HepG2 (cell line): ENCODE data around the gene FBXO24. TPM values are rescaled to one million over a fixed set of nuclear protein-coding genes. Genes with fewer than 3 reads are reported as not detected.

Source experiments
- FOXC1 ChIP-seq: sonication (generic); formaldehyde crosslinking; IDR thresholded peaks from 2 replicates; pipeline ENCODE4 v1.8.0; 2022; ENCODE audit warnings: mild to moderate bottlenecking, missing genetic modification reagents, borderline replicate concordance
- GABPA ChIP-seq, 2 experiments: IDR thresholded peaks; 2 replicates each; pipeline ENCODE4 v1.6.1; 2011 to 2016; ENCODE audit warnings: low read depth in 2 of 2, low read length in 1 of 2, missing biosample characterization in 1 of 2, missing genetic modification characterization in 1 of 2
- HHEX ChIP-seq: IDR thresholded peaks from 2 replicates; pipeline ENCODE4 v1.6.1; 2016; ENCODE audit warnings: control low read depth
- HNF1A ChIP-seq, 2 experiments: sonication (generic) in 1 of 2; formaldehyde crosslinking in 1 of 2; IDR thresholded peaks; 2 replicates each; pipeline versions ENCODE4 v1.4.0 to v1.6.1; 2016 to 2020; ENCODE audit warnings: borderline replicate concordance in 1 of 2, low read depth in 1 of 2, mild to moderate bottlenecking in 1 of 2, missing genetic modification reagents in 1 of 2
- HNRNPH1 ChIP-seq: fragments of 200-400 bp; formaldehyde crosslinking; optimal IDR thresholded peaks from 2 replicates; pipeline ENCODE3; 2017; ENCODE audit warnings: mild to moderate bottlenecking, low read depth, low read length
- IRF1 ChIP-seq: sonication (generic); formaldehyde crosslinking; IDR thresholded peaks from 2 replicates; pipeline ENCODE4 v1.4.0; 2020; ENCODE audit warnings: low read depth, mild to moderate bottlenecking, missing genetic modification reagents
- IRF9 ChIP-seq: sonication (generic); formaldehyde crosslinking; IDR thresholded peaks from 2 replicates; pipeline ENCODE4 v1.8.0; 2022; ENCODE audit warnings: missing genetic modification reagents, mild to moderate bottlenecking, borderline replicate concordance
- NR3C1 ChIP-seq: sonication (generic); formaldehyde crosslinking; IDR thresholded peaks from 2 replicates; pipeline ENCODE4 v1.4.0; 2020; ENCODE audit warnings: missing genetic modification reagents
- PRDM15 ChIP-seq: sonication (generic); formaldehyde crosslinking; IDR thresholded peaks from 2 replicates; pipeline ENCODE4 v1.4.0; 2020; ENCODE audit warnings: missing genetic modification reagents
- RBAK ChIP-seq: sonication (generic); formaldehyde crosslinking; IDR thresholded peaks from 2 replicates; pipeline ENCODE4 v1.5.1; 2020; ENCODE audit warnings: mild to moderate bottlenecking, missing genetic modification reagents
- SP4 ChIP-seq: sonication (generic); formaldehyde crosslinking; IDR thresholded peaks from 2 replicates; pipeline ENCODE4 v1.8.1; 2023; ENCODE audit warnings: mild to moderate bottlenecking, missing genetic modification reagents
- ZFP36 ChIP-seq: fragments of 150-350 bp; IDR thresholded peaks from 2 replicates; pipeline ENCODE4 v1.6.1; 2018; ENCODE audit warnings: borderline replicate concordance, low read length, low read depth; ENCODE audit not compliant: partially characterized antibody
- ZNF207 ChIP-seq: fragments of 450-650 bp; IDR thresholded peaks from 2 replicates; pipeline ENCODE4 v1.6.1; 2016; ENCODE audit warnings: antibody characterized with exemption, borderline replicate concordance
- ZNF264 ChIP-seq: sonication (generic); formaldehyde crosslinking; IDR thresholded peaks from 2 replicates; pipeline ENCODE4 v1.4.0; 2020; ENCODE audit warnings: missing genetic modification reagents
- ZNF530 ChIP-seq: sonication (generic); formaldehyde crosslinking; IDR thresholded peaks from 2 replicates; pipeline ENCODE4 v1.5.0; 2020; ENCODE audit warnings: low read depth, mild to moderate bottlenecking, missing genetic modification reagents
- ZNF597 ChIP-seq: sonication (generic); formaldehyde crosslinking; IDR thresholded peaks from 2 replicates; pipeline ENCODE4 v1.5.0; 2020; ENCODE audit warnings: missing genetic modification reagents
- ZNF652 ChIP-seq: IDR thresholded peaks from 2 replicates; pipeline ENCODE4 v1.6.1; 2016; ENCODE audit warnings: low read depth, borderline replicate concordance
- polyA plus RNA-seq, 8 experiments: library from polyadenylated mRNA; depleted of rRNA in 3 of 8; stranded (reverse) in 7 of 8; unstranded in 1 of 8; fragments of >200 nt; fragmentation: Illumina TruSeq in 4 of 8; extraction: Trizol in 4 of 8; gene quantifications; 2 replicates each; pipeline versions ENCODE4 v1.2.1 to v1.2.3, GENCODE V29; 2011 to 2016; ENCODE audit warnings: low read depth in 4 of 8, missing spikeins in 1 of 8, mixed read lengths in 1 of 8; ENCODE audit not compliant: insufficient read depth in 1 of 8
- total RNA-seq, 5 experiments: library from RNA; depleted of rRNA; stranded (reverse); fragments of >200 nt; fragmentation: Illumina TruSeq; extraction: Trizol; gene quantifications; 2 replicates each; pipeline ENCODE4 v1.2.3, GENCODE V29; 2016; ENCODE audit warnings: low read depth in 1 of 5

Gene FBXO24
- total and polyA plus RNA-seq, 2 of the 13 experiments (the other 11 are each of a cell fraction or from before 2014, with no cell fraction given): 0.20 to 0.55 TPM

GRCh38 chr7:100611983-100612729 is 26.0 kb downstream of the FBXO24 start, which contains the start of gene MOSPD3 (continued):
- TF ChIP-seq HNF1A (IDR thresholded peaks at IDR 0.05; ENCODE audit: low read depth): no peak
- TF ChIP-seq HNF1A (CRISPR knock-in tag; IDR thresholded peaks at IDR 0.05; ENCODE audit: borderline replicate concordance): no peak
- TF ChIP-seq GABPA (IDR thresholded peaks at IDR 0.05; ENCODE audit: low read depth, low read length): peak; percentile 63
- TF ChIP-seq GABPA (CRISPR knock-in tag; IDR thresholded peaks at IDR 0.05; ENCODE audit: low read depth): peak; percentile 83
- no peak for TF ChIP-seq ZNF207
- TF ChIP-seq IRF1 (CRISPR knock-in tag): no peak
- TF ChIP-seq NR3C1 (CRISPR knock-in tag): no peak
- no peak for TF ChIP-seq PRDM15
- no peak for TF ChIP-seq HHEX (CRISPR knock-in tag)
- no peak for TF ChIP-seq HNRNPH1
- TF ChIP-seq FOXC1 (CRISPR knock-in tag): peak; percentile 58; the same call in 1 of the 2 replicates
- no peak for TF ChIP-seq ZFP36
- TF ChIP-seq ZNF652 (CRISPR knock-in tag): no peak
- no peak for TF ChIP-seq IRF9 (CRISPR knock-in tag)
- 0 out of 2 replicates have a peak, but pooled peaks have one; percentile 15 for TF ChIP-seq ZNF264
- TF ChIP-seq ZNF530: no peak
- no peak for TF ChIP-seq ZNF597 (CRISPR knock-in tag)
- TF ChIP-seq RBAK (CRISPR knock-in tag): no peak
- TF ChIP-seq SP4 (CRISPR knock-in tag): no peak; the same call in none of the 2 replicates
